ENCODE measurements around the gene GPC6. TPM values are rescaled to one million over a fixed set of nuclear protein-coding genes. Genes with fewer than 3 reads are reported as not detected.
A peak's percentile ranks its signal among the peaks of the same experiment; 100 is the strongest.

The GPC6 gene
- total RNA-seq, 1 donor from 2014 or later = 42.9 TPM

DNA sequence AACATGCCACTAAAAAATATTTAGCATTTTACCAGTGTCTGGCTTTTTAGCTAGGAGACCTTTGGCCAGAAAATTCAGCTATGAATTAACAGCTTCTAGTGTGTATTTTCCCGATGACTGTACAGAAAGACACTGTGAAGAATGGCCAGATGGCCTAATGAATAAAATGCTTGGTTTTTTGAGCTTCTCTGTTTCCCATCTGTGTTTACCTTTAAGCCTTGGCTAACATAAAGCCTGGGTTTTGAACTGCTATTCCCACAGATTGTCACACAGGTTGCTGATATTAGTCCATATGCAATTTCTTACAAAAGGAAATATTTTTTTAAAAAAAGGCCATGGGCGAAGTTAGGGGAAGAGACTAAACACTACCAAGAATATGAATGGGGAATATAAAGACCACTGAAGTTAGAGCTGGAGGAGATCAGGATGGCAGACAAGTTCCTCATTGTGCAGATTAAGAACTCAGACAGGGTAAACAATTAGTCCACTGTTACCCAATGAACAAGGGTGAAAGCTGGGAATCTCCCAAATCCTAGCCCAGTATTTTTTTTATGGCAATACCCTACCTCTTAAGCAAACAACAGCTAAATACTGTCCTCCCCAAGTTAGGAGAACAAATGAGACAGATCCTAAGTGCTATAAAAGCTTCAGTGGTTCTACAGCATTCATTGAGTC, 1157.8 kb downstream of the GPC6 start:
- no peaks in the 10 kb centered on the region for H3K9me3 ChIP-seq (ENCODE audit: low read depth)
- H3K27ac ChIP-seq = no peak overlapping the region
- H3K4me2 ChIP-seq = no peak overlapping the region
- peaks cover 24% of the 10 kb centered on the region for H3K4me1 ChIP-seq
- H3K79me2 ChIP-seq (ENCODE audit: low read depth) = no peaks in the 10 kb centered on the region
- no peaks in the 10 kb centered on the region for H3K4me1 Mint-ChIP-seq
- no peaks in the 10 kb centered on the region for H3K27me3 ChIP-seq
- H4K20me1 ChIP-seq (ENCODE audit: low read depth) = no peaks in the 10 kb centered on the region
- H3K27me3 Mint-ChIP-seq (ENCODE audit: insufficient read depth, low read depth) = peaks cover 3% of the 10 kb centered on the region
- no peak for DNase-seq (ENCODE audit: low spot score)
- no peaks in the 10 kb centered on the region for H3K36me3 Mint-ChIP-seq
- H3K9me3 Mint-ChIP-seq = no peaks in the 10 kb centered on the region
- no peak overlapping the region for H3K9ac ChIP-seq
- H3K4me3 Mint-ChIP-seq = no peak overlapping the region
- H3K27ac Mint-ChIP-seq = no peak overlapping the region
- H3K36me3 ChIP-seq = no peaks in the 10 kb centered on the region
- H3K4me3 ChIP-seq = no peak overlapping the region
- no peak overlapping the region for H2AFZ ChIP-seq (replicated peaks)
- H3F3A ChIP-seq (ENCODE audit: low read depth) = peaks cover 7% of the 10 kb centered on the region
- no peak for TF ChIP-seq EZH2phosphoT487 (IDR thresholded peaks at IDR 0.05)
- no peak for TF ChIP-seq EZH2 (IDR thresholded peaks at IDR 0.05)
- TF ChIP-seq CTCF (IDR thresholded peaks at IDR 0.05) = no peak

GRCh38 chr13:94387047-94387446, 1160.4 kb downstream of the GPC6 start:
- H3K9me3 ChIP-seq (ENCODE audit: low read depth) = no peaks in the 10 kb centered on the region
- no peak for TF ChIP-seq EZH2phosphoT487 (IDR thresholded peaks at IDR 0.05)
- H3K27ac ChIP-seq = no peak overlapping the region
- H3K4me3 ChIP-seq = no peak overlapping the region
- Mint-ChIP-seq H3K9me3 (no peaks in the 10 kb centered on the region), H3K27me3 (ENCODE audit: insufficient read depth, low read depth) (peaks cover 2% of the 10 kb centered on the region), H3K27ac (no peak overlapping the region), H3K36me3 (no peaks in the 10 kb centered on the region), H3K4me3 (no peak overlapping the region), H3K4me1 (no peaks in the 10 kb centered on the region)
- H3K9ac ChIP-seq = no peak overlapping the region
- peak; percentile 9 for DNase-seq (ENCODE audit: low spot score)
- H3K4me1 ChIP-seq = peaks cover 20% of the 10 kb centered on the region
- H3K4me2 ChIP-seq = peak overlapping the region; percentile 45
- H4K20me1 ChIP-seq (ENCODE audit: low read depth) = no peaks in the 10 kb centered on the region
- no peaks in the 10 kb centered on the region for H3K79me2 ChIP-seq (ENCODE audit: low read depth)
- H3K36me3 ChIP-seq = no peaks in the 10 kb centered on the region
- no peak overlapping the region for H2AFZ ChIP-seq (replicated peaks)
- no peaks in the 10 kb centered on the region for H3K27me3 ChIP-seq
- peaks cover 7% of the 10 kb centered on the region for H3F3A ChIP-seq (ENCODE audit: low read depth)

DNA sequence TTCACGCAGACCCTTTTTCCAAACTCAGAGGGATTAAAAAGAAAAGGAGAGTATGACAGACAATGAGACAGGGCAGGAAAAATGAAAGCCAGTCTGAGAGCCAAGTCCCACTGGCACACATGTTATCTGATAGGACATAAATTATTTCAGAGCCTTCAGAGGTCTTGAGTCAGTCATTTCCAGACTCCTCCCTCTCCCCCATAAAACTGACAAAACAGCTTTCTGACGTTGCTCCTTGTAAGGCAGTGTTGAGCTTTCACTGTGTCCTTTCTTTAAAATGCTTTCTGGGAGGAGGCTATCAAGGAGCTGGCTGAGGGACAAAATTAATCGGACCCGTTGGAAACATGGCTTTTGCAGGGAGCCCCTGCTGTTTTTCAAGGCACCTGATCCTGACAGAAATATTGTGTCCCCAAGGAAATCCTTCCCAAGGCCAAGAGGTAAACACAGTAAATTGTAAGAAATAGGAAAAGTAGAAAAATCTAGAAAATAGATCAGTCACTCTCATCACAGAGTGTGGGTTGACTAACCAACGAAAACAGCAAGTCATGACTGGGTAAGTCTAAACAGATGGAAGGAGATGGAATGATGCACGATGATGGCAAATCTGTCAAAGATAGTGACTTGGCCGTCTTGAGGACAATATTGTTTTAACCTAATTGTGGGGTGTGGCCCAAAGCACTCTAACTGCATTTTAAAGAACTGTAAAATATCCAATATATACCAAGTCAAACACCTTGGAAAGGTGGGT, 1163.2 kb downstream of the GPC6 start:
- Mint-ChIP-seq H3K4me1 (peaks cover 5% of the 10 kb centered on the region), H3K27me3 (ENCODE audit: insufficient read depth, low read depth) (peaks cover 2% of the 10 kb centered on the region), H3K9me3 (no peaks in the 10 kb centered on the region), H3K4me3 (no peak overlapping the region), H3K27ac (no peak overlapping the region), H3K36me3 (no peaks in the 10 kb centered on the region)
- Histone ChIP-seq H3K36me3 (no peaks in the 10 kb centered on the region), H3F3A (ENCODE audit: low read depth) (peaks cover 7% of the 10 kb centered on the region), H2AFZ (replicated peaks) (no peak overlapping the region), H3K9me3 (ENCODE audit: low read depth) (no peaks in the 10 kb centered on the region), H3K79me2 (ENCODE audit: low read depth) (no peaks in the 10 kb centered on the region), H3K27me3 (no peaks in the 10 kb centered on the region), H3K4me3 (no peak overlapping the region), H3K4me1 (peaks cover 27% of the 10 kb centered on the region), H3K27ac (no peak overlapping the region), H4K20me1 (ENCODE audit: low read depth) (no peaks in the 10 kb centered on the region), H3K4me2 (no peak overlapping the region), H3K9ac (no peak overlapping the region)
- DNase-seq (ENCODE audit: low spot score) = no peak
- no peak for TF ChIP-seq CTCF (IDR thresholded peaks at IDR 0.05)

GRCh38 chr13:94390881-94391280, 1164.3 kb downstream of the GPC6 start:
- Histone ChIP-seq H3F3A (ENCODE audit: low read depth) (peaks cover 7% of the 10 kb centered on the region), H3K9ac (no peak overlapping the region), H3K27me3 (no peaks in the 10 kb centered on the region), H3K4me1 (peaks cover 29% of the 10 kb centered on the region), H3K27ac (no peak overlapping the region), H3K36me3 (no peaks in the 10 kb centered on the region), H3K9me3 (ENCODE audit: low read depth) (no peaks in the 10 kb centered on the region), H4K20me1 (ENCODE audit: low read depth) (no peaks in the 10 kb centered on the region), H3K4me3 (no peak overlapping the region), H3K79me2 (ENCODE audit: low read depth) (no peaks in the 10 kb centered on the region), H3K4me2 (no peak overlapping the region), H2AFZ (replicated peaks) (no peak overlapping the region)
- H3K9me3 Mint-ChIP-seq = no peaks in the 10 kb centered on the region
- H3K27ac Mint-ChIP-seq = no peak overlapping the region
- no peak overlapping the region for H3K4me3 Mint-ChIP-seq
- peaks cover 8% of the 10 kb centered on the region for H3K4me1 Mint-ChIP-seq
- H3K36me3 Mint-ChIP-seq = no peaks in the 10 kb centered on the region
- TF ChIP-seq CTCF (IDR thresholded peaks at IDR 0.05) = no peak
- no peak for TF ChIP-seq EZH2 (IDR thresholded peaks at IDR 0.05)
- no peak for TF ChIP-seq EZH2phosphoT487 (IDR thresholded peaks at IDR 0.05)
- peaks cover 2% of the 10 kb centered on the region for H3K27me3 Mint-ChIP-seq (ENCODE audit: insufficient read depth, low read depth)
- DNase-seq (ENCODE audit: low spot score) = no peak

All from neural progenitor cell (in vitro differentiated cells).